ENCODE data around the gene DHX16.

DNA sequence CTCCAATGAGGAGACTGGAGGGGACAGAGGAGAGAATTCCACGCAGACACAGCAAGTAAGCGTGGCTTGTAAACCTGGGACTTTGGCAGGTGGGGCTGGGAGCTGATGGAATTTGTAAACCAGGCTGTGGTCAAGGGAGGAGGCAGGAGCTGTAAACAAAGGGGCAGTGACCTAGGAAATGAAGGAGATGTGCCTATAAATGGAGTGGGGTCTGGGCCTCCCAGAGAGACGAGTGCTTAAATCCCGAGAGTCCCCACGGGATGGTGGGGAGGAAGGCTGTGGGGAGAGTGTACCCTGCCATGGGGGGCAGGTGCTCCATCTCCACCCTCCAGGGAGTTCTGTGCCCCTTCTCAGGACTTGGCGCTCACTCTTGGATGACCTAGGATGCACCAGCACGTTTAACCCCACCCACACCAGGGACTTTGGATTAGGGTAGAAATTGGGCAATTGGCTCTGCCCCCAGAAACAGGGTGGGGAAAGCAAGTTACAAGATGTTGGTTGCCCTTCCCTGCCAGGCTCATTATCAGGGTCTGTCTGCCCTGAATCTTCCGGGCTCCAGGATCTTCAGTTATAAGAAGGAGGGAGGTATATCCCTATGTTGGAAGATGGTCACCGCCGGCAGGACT is 4.0 kb upstream of the DHX16 start:
- no peak for TF ChIP-seq CTCF (IDR thresholded peaks at IDR 0.05)
- no peak for TF ChIP-seq POLR2A (IDR thresholded peaks at IDR 0.05)
